ENCODE results near the gene RBMS2.

GRCh38 chr12:56520506-56520905 is 1.1 kb upstream of the RBMS2 start:
- TF ChIP-seq TAF1 (IDR thresholded peaks at IDR 0.05; ENCODE audit: control insufficient read depth, extremely low read depth, insufficient read depth, low read length, severe bottlenecking) (no peak), ZBTB40 (IDR thresholded peaks at IDR 0.05) (no peak), ZBTB40 (CRISPR knock-in tag; IDR thresholded peaks at IDR 0.05) (no peak), CTCF (IDR thresholded peaks at IDR 0.05 in 2 of 3, conservative IDR thresholded peaks at IDR 0.05 in 1 of 3; ENCODE audit: insufficient read depth in 2 of 3, low read depth in 1 of 3, low read length in 3 of 3) (no peak), MEIS2 (IDR thresholded peaks at IDR 0.05; ENCODE audit: partially characterized antibody) (no peak), CREB1 (IDR thresholded peaks at IDR 0.05) (no peak), CREB1 (CRISPR knock-in tag; IDR thresholded peaks at IDR 0.05) (no peak), FOXJ3 (CRISPR knock-in tag; IDR thresholded peaks at IDR 0.05) (no peak), ZNF609 (CRISPR knock-in tag; IDR thresholded peaks at IDR 0.05; ENCODE audit: borderline replicate concordance) (no peak), ZNF830 (CRISPR knock-in tag; IDR thresholded peaks at IDR 0.05) (no peak), SPI1 (IDR thresholded peaks at IDR 0.05; ENCODE audit: borderline replicate concordance, low read depth, low read length) (no peak), SNRNP70 (optimal IDR thresholded peaks at IDR 0.05; ENCODE audit: low read depth, low read length) (no peak), ZNF740 (CRISPR knock-in tag; IDR thresholded peaks at IDR 0.05) (no peak), ZNF740 (tag; IDR thresholded peaks at IDR 0.05) (no peak), CTCFL (IDR thresholded peaks at IDR 0.05; ENCODE audit: borderline replicate concordance, insufficient read depth, low read depth, low read length, poor library complexity, severe bottlenecking) (no peak)

All from K562 (cell line).